Measurements from ENCODE around the gene SLC30A10. TPM values are rescaled to one million over a fixed set of nuclear protein-coding genes. Genes with fewer than 3 reads are reported as not detected.

Gene SLC30A10
- total and polyA plus RNA-seq, 2 of the 13 experiments (the other 11 are each of a cell fraction or from before 2014, with no cell fraction given), result 20.9 to 30.2 TPM

GRCh38 chr1:219883400-219884332 is 44.7 kb downstream of the SLC30A10 start (continued):
- TF ChIP-seq ZHX2 (IDR thresholded peaks at IDR 0.05; ENCODE audit: low read depth) (no peak), ZHX2 (CRISPR knock-in tag; IDR thresholded peaks at IDR 0.05; ENCODE audit: borderline replicate concordance) (no peak), ZNF607 (CRISPR knock-in tag; IDR thresholded peaks at IDR 0.05; ENCODE audit: borderline replicate concordance) (no peak), EEA1 (CRISPR knock-in tag; IDR thresholded peaks at IDR 0.05; ENCODE audit: borderline replicate concordance) (no peak), ZNF574 (CRISPR knock-in tag; IDR thresholded peaks at IDR 0.05) (peak; percentile 58; the same call in 1 of the 2 replicates), TGIF2 (CRISPR knock-in tag; IDR thresholded peaks at IDR 0.05) (peak; percentile 47; the same call in 1 of the 2 replicates), ARID5B (CRISPR knock-in tag; IDR thresholded peaks at IDR 0.05) (peak; percentile 86), ZNF350 (CRISPR knock-in tag; IDR thresholded peaks at IDR 0.05; ENCODE audit: borderline replicate concordance, low read depth) (peak; percentile 60; the same call in 1 of the 2 replicates), U2AF1 (optimal IDR thresholded peaks at IDR 0.05; ENCODE audit: low read depth, low read length) (no peak), BORCS8-MEF2B (CRISPR knock-in tag; IDR thresholded peaks at IDR 0.05) (peak; percentile 64; the same call in 1 of the 2 replicates), JUNB (CRISPR knock-in tag; IDR thresholded peaks at IDR 0.05; ENCODE audit: borderline replicate concordance) (no peak; the same call in 1 of the 2 replicates), ZNF530 (CRISPR knock-in tag; IDR thresholded peaks at IDR 0.05; ENCODE audit: low read depth) (no peak)
